Neural crest cell (in vitro differentiated cells): ENCODE results near the gene TMEM51. TPM values are rescaled to one million over a fixed set of nuclear protein-coding genes. Genes with fewer than 3 reads are reported as not detected.
A peak's percentile ranks its signal among the peaks of the same experiment; 100 is the strongest.

ENCODE experiments used
- DNase-seq: peaks from one replicate; pipeline ENCODE4 v3.0.0; 2021; ENCODE audit warnings: low read depth, mixed read lengths, low spot score
- H3K27ac Mint-ChIP-seq: one replicate; pipeline ENCODE4 v1.8.0; 2021; ENCODE audit warnings: mild to moderate bottlenecking, mixed read lengths; ENCODE audit not compliant: unreplicated experiment
- H3K27me3 Mint-ChIP-seq: 2 replicates; pipeline ENCODE4 v1.8.0; 2021; ENCODE audit warnings: low read depth, mild to moderate bottlenecking, mixed read lengths
- H3K36me3 Mint-ChIP-seq: 2 replicates; pipeline ENCODE4 v1.8.0; 2021; ENCODE audit warnings: low read depth, mild to moderate bottlenecking, mixed read lengths
- H3K4me1 Mint-ChIP-seq: 2 replicates; pipeline ENCODE4 v1.8.0; 2021; ENCODE audit warnings: mixed read lengths
- H3K4me3 Mint-ChIP-seq: one replicate; pipeline ENCODE4 v1.8.0; 2021; ENCODE audit warnings: mild to moderate bottlenecking, mixed read lengths
- H3K9me3 Mint-ChIP-seq: 2 replicates; pipeline ENCODE4 v1.8.0; 2021; ENCODE audit warnings: mixed read lengths
- CTCF ChIP-seq: fragments of 200-600 bp; sonication (generic); conservative IDR thresholded peaks from 2 replicates; pipeline ENCODE4 v1.5.0; 2021; ENCODE audit warnings: antibody characterized with exemption, mild to moderate bottlenecking
- total RNA-seq: library from RNA; stranded (reverse); gene quantifications from 2 replicates; pipeline ENCODE4 v1.2.1, GENCODE V29; 2021

The TMEM51 gene
- total RNA-seq, 1 donor from 2014 or later: 6.7 TPM

- H3K9me3 Mint-ChIP-seq: no peaks in the 10 kb centered on the region
- no peaks in the 10 kb centered on the region for H3K36me3 Mint-ChIP-seq
- no peak for DNase-seq
- TF ChIP-seq CTCF: no peak
- peaks cover 49% of the 10 kb centered on the region for H3K4me1 Mint-ChIP-seq
- H3K27me3 Mint-ChIP-seq: no peaks in the 10 kb centered on the region
- peak overlapping the region; percentile 47 for H3K4me3 Mint-ChIP-seq
- peak overlapping the region; percentile 87 for H3K27ac Mint-ChIP-seq
These were observed 36.3 kb downstream of the TMEM51 start for GRCh38 chr1:15189692-15190370.

- H3K4me1 Mint-ChIP-seq: peaks cover 45% of the 10 kb centered on the region
- H3K9me3 Mint-ChIP-seq: no peaks in the 10 kb centered on the region
These were observed 37.7 kb downstream of the TMEM51 start for GRCh38 chr1:15191267-15191666.

GRCh38 chr1:15191770-15192169 is 38.2 kb downstream of the TMEM51 start:
- TF ChIP-seq CTCF: no peak
- Mint-ChIP-seq H3K4me3 (no peak overlapping the region), H3K9me3 (no peaks in the 10 kb centered on the region), H3K4me1 (peaks cover 45% of the 10 kb centered on the region), H3K36me3 (no peaks in the 10 kb centered on the region), H3K27ac (no peak overlapping the region), H3K27me3 (no peaks in the 10 kb centered on the region)
- no peak for DNase-seq

More at GRCh38 chr1:15191267-15191666, 37.7 kb downstream of the TMEM51 start:
- no peaks in the 10 kb centered on the region for H3K27me3 Mint-ChIP-seq
- no peak for DNase-seq
- no peak overlapping the region for H3K27ac Mint-ChIP-seq
- H3K4me3 Mint-ChIP-seq: no peak overlapping the region
- no peak for TF ChIP-seq CTCF
- H3K36me3 Mint-ChIP-seq: no peaks in the 10 kb centered on the region

- peaks cover 50% of the 10 kb centered on the region for H3K4me1 Mint-ChIP-seq
- no peak overlapping the region for H3K27ac Mint-ChIP-seq
- H3K27me3 Mint-ChIP-seq: no peaks in the 10 kb centered on the region
- H3K36me3 Mint-ChIP-seq: no peaks in the 10 kb centered on the region
- DNase-seq: no peak
- TF ChIP-seq CTCF: no peak
- H3K9me3 Mint-ChIP-seq: no peaks in the 10 kb centered on the region
- no peak overlapping the region for H3K4me3 Mint-ChIP-seq
These were observed 39.5 kb downstream of the TMEM51 start for GRCh38 chr1:15192916-15193550.

GRCh38 chr1:15195420-15196052 is 42.0 kb downstream of the TMEM51 start:
- DNase-seq: no peak
- H3K4me1 Mint-ChIP-seq: peaks cover 28% of the 10 kb centered on the region
- H3K9me3 Mint-ChIP-seq: no peaks in the 10 kb centered on the region
- H3K36me3 Mint-ChIP-seq: no peaks in the 10 kb centered on the region
- no peak for TF ChIP-seq CTCF
- no peak overlapping the region for H3K4me3 Mint-ChIP-seq
- H3K27ac Mint-ChIP-seq: no peak overlapping the region
- no peaks in the 10 kb centered on the region for H3K27me3 Mint-ChIP-seq
